Karpas-422 (cell line): ENCODE measurements around the gene DNM2. TPM values are rescaled to one million over a fixed set of nuclear protein-coding genes. Genes with fewer than 3 reads are reported as not detected.

Experiments
- DNase-seq: peaks from one replicate; pipeline ENCODE4 v3.0.0-alpha.2; 2015
- H2AFZ ChIP-seq: fragments of 200-600 bp; sonication (generic); 2 replicates; pipeline ENCODE4 v1.6.1; 2014; ENCODE audit warnings: antibody characterized with exemption, low read length, mixed read lengths
- H3K27ac ChIP-seq: fragments of 200-600 bp; sonication (generic); 2 replicates; pipeline ENCODE4 v1.5.1; 2014; ENCODE audit warnings: mild to moderate bottlenecking, low read length, moderate library complexity
- H3K27me3 ChIP-seq: fragments of 200-600 bp; sonication (generic); 2 replicates; pipeline ENCODE4 v1.6.1; 2014; ENCODE audit warnings: low read length, mixed read lengths
- H3K36me3 ChIP-seq: fragments of 200-600 bp; sonication (generic); 2 replicates; pipeline ENCODE4 v1.6.1; 2014; ENCODE audit warnings: low read length, mixed read lengths; ENCODE audit not compliant: insufficient read depth
- H3K4me1 ChIP-seq: fragments of 200-600 bp; sonication (generic); 2 replicates; pipeline ENCODE4 v1.6.1; 2014; ENCODE audit warnings: mild to moderate bottlenecking, low read length, mixed read lengths
- H3K4me2 ChIP-seq: fragments of 200-600 bp; sonication (generic); 2 replicates; pipeline ENCODE4 v1.6.1; 2014; ENCODE audit warnings: low read length, low read depth, mild to moderate bottlenecking; ENCODE audit not compliant: poor library complexity, severe bottlenecking
- H3K4me3 ChIP-seq: fragments of 200-600 bp; sonication (generic); 2 replicates; pipeline ENCODE4 v1.5.1; 2014; ENCODE audit warnings: mild to moderate bottlenecking, antibody characterized with exemption, low read length, mixed read lengths
- H3K79me2 ChIP-seq: fragments of 200-600 bp; sonication (generic); 2 replicates; pipeline ENCODE4 v1.6.1; 2014; ENCODE audit warnings: mild to moderate bottlenecking, low read length, mixed read lengths
- H3K9ac ChIP-seq: fragments of 200-600 bp; sonication (generic); 2 replicates; pipeline ENCODE4 v1.6.0; 2014; ENCODE audit warnings: low read length
- H3K9me2 ChIP-seq: fragments of 200-600 bp; sonication (generic), shearing (Covaris generic); replicated peaks from 2 replicates; pipeline ENCODE4 v1.6.0; 2014; ENCODE audit warnings: mild to moderate bottlenecking, low read length, moderate library complexity; ENCODE audit not compliant: insufficient read depth
- H3K9me3 ChIP-seq: fragments of 300-700, 200-600 bp; sonication (generic); 2 replicates; pipeline ENCODE4 v1.6.1; 2014; ENCODE audit warnings: low read length, mixed read lengths
- H4K20me1 ChIP-seq: fragments of 200-600 bp; sonication (generic); 2 replicates; pipeline ENCODE4 v1.6.1; 2014; ENCODE audit warnings: mild to moderate bottlenecking, antibody characterized with exemption, low read length, low read depth; ENCODE audit not compliant: insufficient read depth
- total RNA-seq: library from RNA; depleted of rRNA; stranded (reverse); fragments of >200 nt; shearing (Covaris generic); gene quantifications from 2 replicates; pipeline ENCODE4 v1.2.3, GENCODE V29; 2014; ENCODE audit warnings: low replicate concordance

Gene DNM2
- total RNA-seq, 1 experiment from 2014 or later, result 91.1 TPM

- no peak overlapping the region for H3K4me3 ChIP-seq
- no peaks in the 10 kb centered on the region for H3K27me3 ChIP-seq
- H3K36me3 ChIP-seq, result peaks cover 67% of the 10 kb centered on the region
- H3K79me2 ChIP-seq, result peaks cover 3% of the 10 kb centered on the region; the same call in 1 of the 2 replicates
- H3K4me1 ChIP-seq, result no peaks in the 10 kb centered on the region
- H2AFZ ChIP-seq, result no peak overlapping the region
- no peaks in the 10 kb centered on the region for H3K9me3 ChIP-seq
- H3K9me2 ChIP-seq, result no peaks in the 10 kb centered on the region
- DNase-seq, result no peak
- no peak overlapping the region for H3K9ac ChIP-seq
- no peak overlapping the region for H3K27ac ChIP-seq
- H3K4me2 ChIP-seq, result no peak overlapping the region
- peaks cover 37% of the 10 kb centered on the region; the same call in 1 of the 2 replicates for H4K20me1 ChIP-seq
Observed at GRCh38 chr19:10686661-10687517, 31.0 kb upstream of the DNM2 start.

DNA sequence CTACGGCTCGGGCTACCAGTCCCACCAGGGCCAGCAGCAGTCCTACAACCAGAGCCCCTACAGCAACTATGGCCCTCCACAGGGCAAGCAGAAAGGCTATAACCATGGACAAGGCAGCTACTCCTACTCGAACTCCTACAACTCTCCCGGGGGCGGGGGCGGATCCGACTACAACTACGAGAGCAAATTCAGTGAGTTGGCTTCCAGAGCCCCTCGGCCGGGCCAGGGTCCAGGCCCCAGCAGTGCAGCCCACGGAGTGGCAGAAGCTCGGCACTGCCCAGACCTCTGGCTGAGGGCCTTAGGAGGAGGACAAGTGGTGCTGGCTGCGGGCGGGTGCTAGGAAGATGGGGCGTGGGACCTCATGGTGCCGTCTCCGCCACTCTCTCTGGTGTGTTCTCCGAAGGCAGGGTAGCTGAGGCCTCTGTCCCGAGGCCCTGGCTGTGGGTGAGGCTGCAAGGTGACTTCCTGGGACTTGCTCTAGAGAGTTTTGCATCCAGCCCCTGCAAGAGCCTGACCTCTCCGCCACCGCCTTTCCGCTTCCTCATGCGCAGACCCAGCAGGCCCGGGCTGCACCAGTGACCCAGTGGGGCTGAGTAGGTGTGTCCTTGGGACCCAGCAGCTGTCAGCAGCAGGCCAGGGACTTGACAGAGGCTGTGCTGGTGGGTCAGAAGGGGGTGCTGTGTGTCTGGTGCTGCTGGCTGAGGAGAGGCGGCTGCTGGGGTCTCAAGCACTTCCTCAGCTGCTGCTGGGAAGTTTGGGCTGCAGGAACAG is 30.2 kb upstream of the DNM2 start:
- no peak for DNase-seq
- H3K27me3 ChIP-seq, result no peaks in the 10 kb centered on the region
- no peak overlapping the region for H3K4me3 ChIP-seq
- H3K79me2 ChIP-seq, result peaks cover 3% of the 10 kb centered on the region; the same call in 1 of the 2 replicates
- no peak overlapping the region for H2AFZ ChIP-seq
- H3K4me2 ChIP-seq, result no peak overlapping the region
- H3K27ac ChIP-seq, result no peak overlapping the region
- H3K9ac ChIP-seq, result no peak overlapping the region
- peaks cover 59% of the 10 kb centered on the region for H3K36me3 ChIP-seq
- H3K9me2 ChIP-seq, result no peaks in the 10 kb centered on the region
- H4K20me1 ChIP-seq, result peaks cover 43% of the 10 kb centered on the region; the same call in 1 of the 2 replicates
- H3K9me3 ChIP-seq, result no peaks in the 10 kb centered on the region
- no peaks in the 10 kb centered on the region for H3K4me1 ChIP-seq

DNA sequence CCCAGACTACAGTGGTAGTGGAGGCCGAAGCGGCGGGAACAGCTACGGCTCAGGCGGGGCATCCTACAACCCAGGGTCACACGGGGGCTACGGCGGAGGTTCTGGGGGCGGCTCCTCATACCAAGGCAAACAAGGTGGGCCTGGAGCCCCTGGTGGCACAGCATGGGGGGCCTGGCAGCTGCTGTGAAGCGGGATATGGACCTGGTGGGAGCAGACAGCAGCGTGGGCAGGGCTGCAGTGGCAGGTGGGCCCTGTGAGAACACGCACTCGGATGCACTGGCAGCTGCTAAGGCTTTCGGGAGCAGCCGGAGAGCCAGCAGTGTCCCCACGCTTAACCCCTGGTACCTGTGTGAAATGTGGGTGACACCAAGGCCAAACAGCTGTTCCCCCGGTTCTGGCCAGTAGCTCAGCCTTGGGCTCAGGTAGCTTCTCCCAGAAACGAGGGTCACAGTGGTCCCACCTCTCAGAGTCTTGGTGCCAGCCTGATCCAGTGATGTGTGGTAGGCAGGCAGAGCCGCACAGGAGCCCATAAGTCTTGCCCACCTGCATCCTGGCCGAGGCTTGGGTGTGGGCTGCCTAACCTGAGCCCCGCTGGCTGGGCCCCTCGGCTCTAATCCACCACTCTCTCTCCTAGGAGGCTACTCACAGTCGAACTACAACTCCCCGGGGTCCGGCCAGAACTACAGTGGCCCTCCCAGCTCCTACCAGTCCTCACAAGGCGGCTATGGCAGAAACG is 29.2 kb upstream of the DNM2 start:
- Histone ChIP-seq H4K20me1 (peaks cover 43% of the 10 kb centered on the region; the same call in 1 of the 2 replicates), H3K9ac (no peak overlapping the region), H3K27ac (no peak overlapping the region), H3K36me3 (peaks cover 55% of the 10 kb centered on the region), H3K4me1 (no peaks in the 10 kb centered on the region), H2AFZ (no peak overlapping the region), H3K79me2 (peaks cover 3% of the 10 kb centered on the region; the same call in 1 of the 2 replicates), H3K27me3 (no peaks in the 10 kb centered on the region), H3K4me3 (no peak overlapping the region), H3K9me3 (no peaks in the 10 kb centered on the region), H3K9me2 (no peaks in the 10 kb centered on the region), H3K4me2 (no peak overlapping the region)
- DNase-seq, result no peak

GRCh38 chr19:10690341-10690781 is 27.5 kb upstream of the DNM2 start:
- Histone ChIP-seq H2AFZ (no peak overlapping the region), H3K4me1 (no peaks in the 10 kb centered on the region), H3K4me3 (no peak overlapping the region), H3K9ac (no peak overlapping the region), H3K9me2 (no peaks in the 10 kb centered on the region), H4K20me1 (peaks cover 46% of the 10 kb centered on the region), H3K27me3 (no peaks in the 10 kb centered on the region), H3K27ac (no peak overlapping the region), H3K36me3 (peaks cover 43% of the 10 kb centered on the region), H3K79me2 (no peaks in the 10 kb centered on the region), H3K4me2 (no peak overlapping the region), H3K9me3 (no peaks in the 10 kb centered on the region)
- DNase-seq, result no peak

GRCh38 chr19:10691178-10691881 is 26.5 kb upstream of the DNM2 start:
- peaks cover 36% of the 10 kb centered on the region for H3K36me3 ChIP-seq
- no peaks in the 10 kb centered on the region for H3K27me3 ChIP-seq
- H4K20me1 ChIP-seq, result peaks cover 51% of the 10 kb centered on the region

DNA sequence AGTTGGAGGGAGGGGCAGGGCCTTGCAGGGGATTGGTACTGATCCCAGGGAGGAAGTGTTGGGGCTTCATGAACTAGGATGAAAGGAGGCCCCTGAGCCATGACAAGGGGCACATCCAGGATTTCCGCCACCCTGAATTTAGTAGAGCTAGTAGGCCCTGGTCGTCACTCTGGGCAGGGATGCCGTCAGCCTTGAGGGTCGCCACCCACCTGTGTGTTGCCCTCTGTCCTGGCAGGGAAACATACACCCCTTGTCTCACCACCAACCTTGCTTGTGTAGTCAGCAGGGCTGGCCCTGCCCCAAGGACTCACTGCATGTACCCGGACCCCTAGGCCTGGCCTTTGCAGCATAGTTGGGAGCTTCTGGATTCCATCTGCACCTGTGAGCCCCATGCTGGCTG is 26.0 kb upstream of the DNM2 start:
- Histone ChIP-seq H3K27me3 (no peaks in the 10 kb centered on the region), H3K4me2 (no peak overlapping the region), H3K9ac (no peak overlapping the region), H3K4me3 (no peak overlapping the region), H4K20me1 (peaks cover 52% of the 10 kb centered on the region), H3K4me1 (no peaks in the 10 kb centered on the region; the same call in 1 of the 2 replicates), H3K9me2 (no peaks in the 10 kb centered on the region), H3K9me3 (no peaks in the 10 kb centered on the region), H3K79me2 (no peaks in the 10 kb centered on the region), H3K36me3 (peaks cover 30% of the 10 kb centered on the region; the same call in 1 of the 2 replicates), H2AFZ (no peak overlapping the region), H3K27ac (no peak overlapping the region)
- DNase-seq, result no peak

More at GRCh38 chr19:10691178-10691881, 26.5 kb upstream of the DNM2 start:
- no peaks in the 10 kb centered on the region for H3K9me3 ChIP-seq
- H3K4me1 ChIP-seq, result no peaks in the 10 kb centered on the region; the same call in 1 of the 2 replicates
- H3K9me2 ChIP-seq, result no peaks in the 10 kb centered on the region
- DNase-seq, result no peak
- no peak overlapping the region for H3K4me3 ChIP-seq
- no peaks in the 10 kb centered on the region for H3K79me2 ChIP-seq
- no peak overlapping the region for H2AFZ ChIP-seq
- H3K9ac ChIP-seq, result no peak overlapping the region
- H3K4me2 ChIP-seq, result no peak overlapping the region
- H3K27ac ChIP-seq, result no peak overlapping the region

GRCh38 chr19:10692673-10693264 is 25.1 kb upstream of the DNM2 start:
- Histone ChIP-seq H3K9me2 (no peaks in the 10 kb centered on the region), H3K4me2 (no peak overlapping the region), H3K9ac (no peak overlapping the region), H2AFZ (no peak overlapping the region), H3K4me1 (no peaks in the 10 kb centered on the region; the same call in 1 of the 2 replicates), H3K9me3 (no peaks in the 10 kb centered on the region), H3K36me3 (peaks cover 29% of the 10 kb centered on the region; the same call in 1 of the 2 replicates), H3K27ac (no peak overlapping the region), H3K4me3 (no peak overlapping the region), H3K27me3 (no peaks in the 10 kb centered on the region), H4K20me1 (peaks cover 50% of the 10 kb centered on the region), H3K79me2 (no peaks in the 10 kb centered on the region)
- DNase-seq, result no peak
